ENCODE measurements around the gene SDK2. TPM values are rescaled to one million over a fixed set of nuclear protein-coding genes. Genes with fewer than 3 reads are reported as not detected.

The SDK2 gene
- polyA plus RNA-seq, 1 of the 3 experiments (the other 2 are of a cell fraction), result 0.02 TPM

DNA sequence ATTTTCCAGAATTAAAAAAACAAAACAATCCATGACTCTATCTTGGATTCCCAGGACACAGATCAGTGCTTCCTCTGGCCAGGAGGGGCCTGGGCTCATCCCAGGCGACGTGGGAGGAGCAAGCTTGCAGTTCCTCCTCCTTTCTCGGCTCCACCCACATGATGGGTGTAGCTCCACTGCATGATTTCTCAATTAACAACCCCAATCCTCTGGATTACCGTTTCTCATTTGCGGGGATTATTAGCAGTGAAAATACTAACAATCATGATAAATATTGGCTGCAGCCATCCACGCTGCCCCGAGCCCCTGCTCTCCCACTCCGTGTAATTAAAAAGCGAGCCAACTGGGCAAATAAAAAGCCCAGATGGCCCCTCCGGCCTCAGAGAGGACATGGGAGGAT lies 46.4 kb upstream of the SDK2 start:
- H3K79me2 ChIP-seq (ENCODE audit: insufficient read depth), result no peaks in the 10 kb centered on the region
- POLR2A ChIA-PET, result interaction anchor here (1.0 kb wide), 1 partner anchor 29 kb away, joined by 3 read pairs; no protein-coding TSS in a partner anchor
- 34% methylated on average over 10 of the region's 10 CpGs for WGBS (ENCODE audit: low lambda C conversion rate)
- DNase-seq, result peak; percentile 47
- no peaks in the 10 kb centered on the region for H3K27me3 ChIP-seq (ENCODE audit: insufficient read depth)
- no peaks in the 10 kb centered on the region; a peak in 1 of 4 replicates for H3K4me1 ChIP-seq (ENCODE audit: control insufficient read depth in 1 of 2, insufficient read depth in 2 of 2, low read depth in 1 of 2, low read length in 1 of 2)
- H3K9me2 ChIP-seq, result no peaks in the 10 kb centered on the region
- H3K36me3 ChIP-seq (replicated peaks in 1 of 2; ENCODE audit: control insufficient read depth in 1 of 2, insufficient read depth in 2 of 2, low read length in 1 of 2), result no peaks in the 10 kb centered on the region
- H2AFZ ChIP-seq (ENCODE audit: low read depth), result no peak overlapping the region
- H3K4me3 ChIP-seq (ENCODE audit: low read depth in 2 of 2, low read length in 1 of 2), result no peak overlapping the region
- H3K9ac ChIP-seq, result no peak overlapping the region
- H3K9me3 ChIP-seq, result peaks cover 3% of the 10 kb centered on the region; the same call in 1 of the 2 replicates
- H4K20me1 ChIP-seq (ENCODE audit: insufficient read depth), result no peaks in the 10 kb centered on the region
- H3K4me2 ChIP-seq, result no peak overlapping the region
- no peak overlapping the region for H3K27ac ChIP-seq (ENCODE audit: low read depth in 2 of 2, low read length in 1 of 2)
- H3F3A ChIP-seq (replicated peaks; ENCODE audit: insufficient read depth), result no peaks in the 10 kb centered on the region
- TF ChIP-seq MXI1 (IDR thresholded peaks at IDR 0.05; ENCODE audit: low read depth, low read length) (no peak), NFIC (IDR thresholded peaks at IDR 0.05; ENCODE audit: borderline replicate concordance) (no peak), EP300 (IDR thresholded peaks at IDR 0.05; ENCODE audit: borderline replicate concordance in 1 of 2, low read depth in 1 of 2, low read length in 1 of 2) (no peak), GATA2 (CRISPR knock-in tag; IDR thresholded peaks at IDR 0.05) (no peak), RCOR1 (IDR thresholded peaks at IDR 0.05; ENCODE audit: low read length) (no peak), YY1 (IDR thresholded peaks at IDR 0.05; ENCODE audit: low read depth) (no peak), SMC3 (IDR thresholded peaks at IDR 0.05; ENCODE audit: low read depth, low read length) (no peak), NRF1 (IDR thresholded peaks at IDR 0.05; ENCODE audit: low read depth, low read length) (no peak), SIN3A (IDR thresholded peaks at IDR 0.05; ENCODE audit: borderline replicate concordance, low read depth, low read length) (no peak)
- TF ChIP-seq, protein P1, sequence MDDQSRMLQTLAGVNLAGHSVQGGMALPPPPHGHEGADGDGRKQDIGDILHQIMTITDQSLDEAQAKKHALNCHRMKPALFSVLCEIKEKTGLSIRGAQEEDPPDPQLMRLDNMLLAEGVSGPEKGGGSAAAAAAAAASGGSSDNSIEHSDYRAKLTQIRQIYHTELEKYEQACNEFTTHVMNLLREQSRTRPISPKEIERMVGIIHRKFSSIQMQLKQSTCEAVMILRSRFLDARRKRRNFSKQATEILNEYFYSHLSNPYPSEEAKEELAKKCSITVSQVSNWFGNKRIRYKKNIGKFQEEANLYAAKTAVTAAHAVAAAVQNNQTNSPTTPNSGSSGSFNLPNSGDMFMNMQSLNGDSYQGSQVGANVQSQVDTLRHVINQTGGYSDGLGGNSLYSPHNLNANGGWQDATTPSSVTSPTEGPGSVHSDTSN (IDR thresholded peaks at IDR 0.05), result no peak
- TF ChIP-seq, protein P2, sequence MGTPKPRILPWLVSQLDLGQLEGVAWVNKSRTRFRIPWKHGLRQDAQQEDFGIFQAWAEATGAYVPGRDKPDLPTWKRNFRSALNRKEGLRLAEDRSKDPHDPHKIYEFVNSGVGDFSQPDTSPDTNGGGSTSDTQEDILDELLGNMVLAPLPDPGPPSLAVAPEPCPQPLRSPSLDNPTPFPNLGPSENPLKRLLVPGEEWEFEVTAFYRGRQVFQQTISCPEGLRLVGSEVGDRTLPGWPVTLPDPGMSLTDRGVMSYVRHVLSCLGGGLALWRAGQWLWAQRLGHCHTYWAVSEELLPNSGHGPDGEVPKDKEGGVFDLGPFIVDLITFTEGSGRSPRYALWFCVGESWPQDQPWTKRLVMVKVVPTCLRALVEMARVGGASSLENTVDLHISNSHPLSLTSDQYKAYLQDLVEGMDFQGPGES (IDR thresholded peaks at IDR 0.05; ENCODE audit: low read depth, low read length), result no peak
- TF ChIP-seq, protein P3, sequence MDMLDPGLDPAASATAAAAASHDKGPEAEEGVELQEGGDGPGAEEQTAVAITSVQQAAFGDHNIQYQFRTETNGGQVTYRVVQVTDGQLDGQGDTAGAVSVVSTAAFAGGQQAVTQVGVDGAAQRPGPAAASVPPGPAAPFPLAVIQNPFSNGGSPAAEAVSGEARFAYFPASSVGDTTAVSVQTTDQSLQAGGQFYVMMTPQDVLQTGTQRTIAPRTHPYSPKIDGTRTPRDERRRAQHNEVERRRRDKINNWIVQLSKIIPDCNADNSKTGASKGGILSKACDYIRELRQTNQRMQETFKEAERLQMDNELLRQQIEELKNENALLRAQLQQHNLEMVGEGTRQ (IDR thresholded peaks at IDR 0.05; ENCODE audit: borderline replicate concordance, low read depth, low read length), result no peak
- CTCF ChIA-PET, result interaction anchor here (0.8 to 4.0 kb wide), 10 partner anchors 9 to 266 kb away, joined by 3 to 19 read pairs (median 4); no protein-coding TSS in a partner anchor

DNA sequence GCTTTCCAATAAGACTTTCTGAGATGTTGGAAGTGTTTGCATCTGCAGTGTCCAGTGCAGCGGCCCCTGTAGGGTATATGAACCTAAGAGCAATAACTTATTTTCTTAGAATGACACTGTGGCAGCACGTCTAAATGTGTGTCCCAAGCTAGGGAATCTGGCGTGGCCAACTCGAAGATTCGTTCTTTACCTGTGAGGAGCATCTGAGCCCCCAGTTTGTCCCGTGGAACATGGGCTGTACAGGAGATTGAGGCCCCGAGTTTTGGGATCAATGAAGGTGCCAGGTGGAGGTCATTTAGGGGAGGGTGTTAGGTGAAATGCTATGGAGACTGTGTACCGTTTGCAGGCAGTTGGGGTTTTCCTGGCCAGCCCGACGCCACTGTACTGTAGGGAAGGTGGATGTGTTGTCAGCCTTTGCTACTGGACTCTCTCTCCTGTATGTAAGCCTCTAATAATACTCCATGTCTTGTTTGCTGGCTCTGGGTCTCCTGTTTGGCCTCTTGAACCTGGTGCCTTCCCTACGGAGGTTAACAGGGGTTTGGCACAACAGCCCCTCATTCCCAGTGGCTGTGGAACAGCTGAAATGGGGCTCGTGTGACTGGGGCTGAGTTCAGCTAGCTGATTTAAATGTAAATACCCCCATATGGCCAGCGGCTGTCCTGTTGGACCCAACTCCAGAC lies 45.5 kb upstream of the SDK2 start:
- DNase-seq, result no peak

More for the DNA sequence above, 45.5 kb upstream of the SDK2 start:
- WGBS (ENCODE audit: low lambda C conversion rate), result 37% methylated on average over 13 of the region's 13 CpGs
- H3F3A ChIP-seq (replicated peaks; ENCODE audit: insufficient read depth), result no peaks in the 10 kb centered on the region
- no peaks in the 10 kb centered on the region for H4K20me1 ChIP-seq (ENCODE audit: insufficient read depth)
- H3K36me3 ChIP-seq (replicated peaks in 1 of 2; ENCODE audit: control insufficient read depth in 1 of 2, insufficient read depth in 2 of 2, low read length in 1 of 2), result no peaks in the 10 kb centered on the region
- H3K4me3 ChIP-seq (ENCODE audit: low read depth in 2 of 2, low read length in 1 of 2), result no peak overlapping the region
- no peaks in the 10 kb centered on the region for H3K79me2 ChIP-seq (ENCODE audit: insufficient read depth)
- ChIA-PET POLR2A (no interaction called here), CTCF (interaction anchor here (1.4 to 4.0 kb wide), 4 partner anchors 13 to 261 kb away, joined by 3 to 19 read pairs (median 5); no protein-coding TSS in a partner anchor)
- no peaks in the 10 kb centered on the region for H3K9me2 ChIP-seq
- H3K9me3 ChIP-seq, result peaks cover 3% of the 10 kb centered on the region; the same call in 1 of the 2 replicates
- no peak overlapping the region for H2AFZ ChIP-seq (ENCODE audit: low read depth)
- no peak overlapping the region for H3K27ac ChIP-seq (ENCODE audit: low read depth in 2 of 2, low read length in 1 of 2)
- H3K4me2 ChIP-seq, result no peak overlapping the region
- H3K9ac ChIP-seq, result no peak overlapping the region
- TF ChIP-seq, protein P1 (IDR thresholded peaks at IDR 0.05), result no peak
- TF ChIP-seq GATA2 (CRISPR knock-in tag; IDR thresholded peaks at IDR 0.05), result no peak
- H3K4me1 ChIP-seq (ENCODE audit: control insufficient read depth in 1 of 2, insufficient read depth in 2 of 2, low read depth in 1 of 2, low read length in 1 of 2), result no peaks in the 10 kb centered on the region; a peak in 1 of 4 replicates
- no peaks in the 10 kb centered on the region for H3K27me3 ChIP-seq (ENCODE audit: insufficient read depth)
